ENCODE data around the gene USP9X.

The USP9X gene

GRCh38 chrX:41085878-41086626, 807 bp downstream of the USP9X start:
- CTCF ChIA-PET, result no interaction called here
- H3K4me3 ChIP-seq (ENCODE audit: control insufficient read depth in 1 of 7, extremely low read depth in 1 of 7, insufficient read depth in 4 of 7, low read depth in 2 of 7, low read length in 6 of 7), result peak overlapping the region; percentile 78 to 94 (median 89)
- POLR2A ChIA-PET, result interaction anchor here (0.9 to 1.8 kb wide), 3 partner anchors 24 to 89 kb away, joined by 3 to 5 read pairs (median 4); no protein-coding TSS in a partner anchor
- H3K27ac ChIP-seq (ENCODE audit: insufficient read depth in 1 of 2, low read depth in 1 of 2, low read length in 2 of 2, poor library complexity in 1 of 2, severe bottlenecking in 2 of 2), result peak overlapping the region; percentile 98 to 99
- H3K4me1 ChIP-seq (ENCODE audit: control extremely low read depth in 1 of 4, control insufficient read depth in 4 of 4, insufficient read depth in 4 of 4, low read length in 3 of 4), result peaks cover 12 to 41% (median 27%) of the 10 kb centered on the region in 4 experiments
- DNase-seq, result peak; percentile 40 to 73 (median 69)
- H3K27me3 ChIP-seq (replicated peaks in 2 of 5; ENCODE audit: control insufficient read depth in 4 of 5, insufficient read depth in 5 of 5, low read length in 4 of 5), result peaks cover 0 to 30% (median 0%) of the 10 kb centered on the region in 5 experiments
- no peaks in the 10 kb centered on the region for H3K9me3 ChIP-seq (ENCODE audit: control extremely low read depth in 1 of 5, control insufficient read depth in 4 of 5, insufficient read depth in 2 of 5, low read depth in 1 of 5, low read length in 4 of 5)
- no peaks in the 10 kb centered on the region for H3K36me3 ChIP-seq (ENCODE audit: control insufficient read depth in 4 of 4, insufficient read depth in 4 of 4, low read length in 3 of 4)
- WGBS (ENCODE audit: insufficient coverage), result under 1% methylated on average over 32 of the region's 71 CpGs

GRCh38 chrX:41086627-41086932, 1.3 kb downstream of the USP9X start:
- no peak for DNase-seq
- peak overlapping the region; percentile 78 to 94 (median 89) for H3K4me3 ChIP-seq (ENCODE audit: control insufficient read depth in 1 of 7, extremely low read depth in 1 of 7, insufficient read depth in 4 of 7, low read depth in 2 of 7, low read length in 6 of 7)
- H3K27me3 ChIP-seq (replicated peaks in 2 of 5; ENCODE audit: control insufficient read depth in 4 of 5, insufficient read depth in 5 of 5, low read length in 4 of 5), result peaks cover 0 to 30% (median 0%) of the 10 kb centered on the region in 5 experiments
- H3K4me1 ChIP-seq (ENCODE audit: control extremely low read depth in 1 of 4, control insufficient read depth in 4 of 4, insufficient read depth in 4 of 4, low read length in 3 of 4), result peaks cover 15 to 44% (median 27%) of the 10 kb centered on the region in 4 experiments
- 0% methylated on average over 7 of the region's 11 CpGs for WGBS (ENCODE audit: insufficient coverage)
- no peaks in the 10 kb centered on the region for H3K36me3 ChIP-seq (ENCODE audit: control insufficient read depth in 4 of 4, insufficient read depth in 4 of 4, low read length in 3 of 4)
- POLR2A ChIA-PET, result no interaction called here
- no peaks in the 10 kb centered on the region for H3K9me3 ChIP-seq (ENCODE audit: control extremely low read depth in 1 of 5, control insufficient read depth in 4 of 5, insufficient read depth in 2 of 5, low read depth in 1 of 5, low read length in 4 of 5)
- CTCF ChIA-PET, result no interaction called here
- peak overlapping the region; percentile 98 to 99 for H3K27ac ChIP-seq (ENCODE audit: insufficient read depth in 1 of 2, low read depth in 1 of 2, low read length in 2 of 2, poor library complexity in 1 of 2, severe bottlenecking in 2 of 2)

GRCh38 chrX:41087201-41087600, 2.0 kb downstream of the USP9X start:
- POLR2A ChIA-PET, result no interaction called here
- H3K27ac ChIP-seq (ENCODE audit: insufficient read depth in 1 of 2, low read depth in 1 of 2, low read length in 2 of 2, poor library complexity in 1 of 2, severe bottlenecking in 2 of 2), result peak overlapping the region; percentile 98 to 99
- H3K4me1 ChIP-seq (ENCODE audit: control extremely low read depth in 1 of 4, control insufficient read depth in 4 of 4, insufficient read depth in 4 of 4, low read length in 3 of 4), result peaks cover 15 to 46% (median 27%) of the 10 kb centered on the region in 4 experiments
- CTCF ChIA-PET, result interaction anchor here (1.2 kb wide), 1 partner anchor 13 kb away, joined by 3 read pairs; no protein-coding TSS in a partner anchor
- H3K4me3 ChIP-seq (ENCODE audit: control insufficient read depth in 1 of 7, extremely low read depth in 1 of 7, insufficient read depth in 4 of 7, low read depth in 2 of 7, low read length in 6 of 7), result peak overlapping the region in 6 of 7 experiments; percentile 78 to 94 (median 86)
- 10% methylated on average over 1 of the region's 6 CpGs for WGBS (ENCODE audit: insufficient coverage)
- H3K9me3 ChIP-seq (ENCODE audit: control extremely low read depth in 1 of 5, control insufficient read depth in 4 of 5, insufficient read depth in 2 of 5, low read depth in 1 of 5, low read length in 4 of 5), result no peaks in the 10 kb centered on the region
- no peaks in the 10 kb centered on the region for H3K36me3 ChIP-seq (ENCODE audit: control insufficient read depth in 4 of 4, insufficient read depth in 4 of 4, low read length in 3 of 4)
- peaks cover 0 to 32% (median 0%) of the 10 kb centered on the region in 5 experiments for H3K27me3 ChIP-seq (replicated peaks in 2 of 5; ENCODE audit: control insufficient read depth in 4 of 5, insufficient read depth in 5 of 5, low read length in 4 of 5)
- DNase-seq, result no peak

GRCh38 chrX:41090568-41091238, 5.5 kb downstream of the USP9X start:
- Histone ChIP-seq H3K4me1 (ENCODE audit: control extremely low read depth in 1 of 4, control insufficient read depth in 4 of 4, insufficient read depth in 4 of 4, low read length in 3 of 4) (peaks cover 8 to 31% (median 15%) of the 10 kb centered on the region in 4 experiments), H3K27ac (ENCODE audit: insufficient read depth in 1 of 2, low read depth in 1 of 2, low read length in 2 of 2, poor library complexity in 1 of 2, severe bottlenecking in 2 of 2) (no peak overlapping the region), H3K4me3 (ENCODE audit: control insufficient read depth in 1 of 7, extremely low read depth in 1 of 7, insufficient read depth in 4 of 7, low read depth in 2 of 7, low read length in 6 of 7) (peak overlapping the region in 1 of 7 experiments; percentile 45), H3K27me3 (replicated peaks in 2 of 5; ENCODE audit: control insufficient read depth in 4 of 5, insufficient read depth in 5 of 5, low read length in 4 of 5) (peaks cover 0 to 33% (median 0%) of the 10 kb centered on the region in 5 experiments), H3K9me3 (ENCODE audit: control extremely low read depth in 1 of 5, control insufficient read depth in 4 of 5, insufficient read depth in 2 of 5, low read depth in 1 of 5, low read length in 4 of 5) (no peaks in the 10 kb centered on the region), H3K36me3 (ENCODE audit: control insufficient read depth in 4 of 4, insufficient read depth in 4 of 4, low read length in 3 of 4) (peaks cover 0 to 9% (median 0%) of the 10 kb centered on the region in 4 experiments)
- CTCF ChIA-PET, result interaction anchor here (0.7 to 1.1 kb wide), 4 partner anchors 10 to 213 kb away, joined by 3 read pairs; no protein-coding TSS in a partner anchor
- POLR2A ChIA-PET, result interaction anchor here (0.6 kb wide), 1 partner anchor 184 kb away, joined by 4 read pairs; no protein-coding TSS in a partner anchor
- WGBS (ENCODE audit: insufficient coverage), result no CpG with 5 or more reads among the region's 5 CpGs
- no peak for DNase-seq

GRCh38 chrX:41092776-41093175, 7.5 kb downstream of the USP9X start:
- 96% methylated on average over 5 of the region's 6 CpGs for WGBS (ENCODE audit: insufficient coverage)
- Histone ChIP-seq H3K27ac (ENCODE audit: insufficient read depth in 1 of 2, low read depth in 1 of 2, low read length in 2 of 2, poor library complexity in 1 of 2, severe bottlenecking in 2 of 2) (no peak overlapping the region), H3K27me3 (replicated peaks in 2 of 5; ENCODE audit: control insufficient read depth in 4 of 5, insufficient read depth in 5 of 5, low read length in 4 of 5) (peaks cover 0 to 22% (median 0%) of the 10 kb centered on the region in 5 experiments), H3K9me3 (ENCODE audit: control extremely low read depth in 1 of 5, control insufficient read depth in 4 of 5, insufficient read depth in 2 of 5, low read depth in 1 of 5, low read length in 4 of 5) (no peaks in the 10 kb centered on the region), H3K36me3 (ENCODE audit: control insufficient read depth in 4 of 4, insufficient read depth in 4 of 4, low read length in 3 of 4) (peaks cover 0 to 9% (median 0%) of the 10 kb centered on the region in 4 experiments), H3K4me1 (ENCODE audit: control extremely low read depth in 1 of 4, control insufficient read depth in 4 of 4, insufficient read depth in 4 of 4, low read length in 3 of 4) (peaks cover 0 to 30% (median 9%) of the 10 kb centered on the region in 4 experiments), H3K4me3 (ENCODE audit: control insufficient read depth in 1 of 7, extremely low read depth in 1 of 7, insufficient read depth in 4 of 7, low read depth in 2 of 7, low read length in 6 of 7) (no peak overlapping the region)
- ChIA-PET POLR2A (interaction anchor here (0.6 kb wide), 1 partner anchor 640 kb away, joined by 3 read pairs; no protein-coding TSS in a partner anchor), CTCF (no interaction called here)
- no peak for DNase-seq

- POLR2A ChIA-PET, result no interaction called here
Observed at GRCh38 chrX:41095174-41095573, 9.9 kb downstream of the USP9X start.

More at GRCh38 chrX:41095174-41095573, 9.9 kb downstream of the USP9X start:
- H3K27ac ChIP-seq (ENCODE audit: insufficient read depth in 1 of 2, low read depth in 1 of 2, low read length in 2 of 2, poor library complexity in 1 of 2, severe bottlenecking in 2 of 2), result no peak overlapping the region
- no peaks in the 10 kb centered on the region for H3K9me3 ChIP-seq (ENCODE audit: control extremely low read depth in 1 of 5, control insufficient read depth in 4 of 5, insufficient read depth in 2 of 5, low read depth in 1 of 5, low read length in 4 of 5)
- peaks cover 0 to 18% (median 0%) of the 10 kb centered on the region in 5 experiments for H3K27me3 ChIP-seq (replicated peaks in 2 of 5; ENCODE audit: control insufficient read depth in 4 of 5, insufficient read depth in 5 of 5, low read length in 4 of 5)
- CTCF ChIA-PET, result no interaction called here
- H3K36me3 ChIP-seq (ENCODE audit: control insufficient read depth in 4 of 4, insufficient read depth in 4 of 4, low read length in 3 of 4), result peaks cover 0 to 9% (median 0%) of the 10 kb centered on the region in 4 experiments
- no peak overlapping the region for H3K4me3 ChIP-seq (ENCODE audit: control insufficient read depth in 1 of 7, extremely low read depth in 1 of 7, insufficient read depth in 4 of 7, low read depth in 2 of 7, low read length in 6 of 7)
- DNase-seq, result no peak
- WGBS (ENCODE audit: insufficient coverage), result 100% methylated on average over 1 of the region's 1 CpG
- H3K4me1 ChIP-seq (ENCODE audit: control extremely low read depth in 1 of 4, control insufficient read depth in 4 of 4, insufficient read depth in 4 of 4, low read length in 3 of 4), result peaks cover 0 to 9% (median 1%) of the 10 kb centered on the region in 4 experiments

All from common myeloid progenitor, CD34-positive (primary cell).